SK-N-DZ (cell line): ENCODE data around the gene SEC16A.

Source experiments
- DNase-seq: peaks from one replicate; pipeline ENCODE4 v3.0.0-alpha.2; 2015; ENCODE audit warnings: low spot score

Gene SEC16A

DNA sequence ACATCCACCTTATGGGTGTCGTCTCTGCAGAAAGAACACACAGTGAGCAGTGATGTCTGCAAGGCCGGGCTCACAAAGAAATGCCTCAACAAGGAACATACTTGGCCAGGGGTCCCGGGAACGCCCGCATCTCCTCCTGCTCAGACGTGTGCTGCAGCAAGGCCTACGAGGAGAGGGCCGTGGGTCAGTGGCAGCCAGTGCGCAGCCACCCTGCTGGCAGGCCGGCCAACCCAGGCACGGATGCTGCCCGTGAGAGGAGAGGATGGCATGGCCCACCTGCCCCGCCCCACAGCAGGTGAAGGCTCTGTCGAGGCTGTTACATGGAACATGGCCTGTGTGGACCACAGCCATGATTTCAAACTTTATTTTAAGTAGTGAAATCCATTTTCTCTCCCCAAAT lies 19.3 kb downstream of the SEC16A start:
- no peak for DNase-seq

- DNase-seq: no peak
Measured at GRCh38 chr9:136462664-136463063, 20.2 kb downstream of the SEC16A start.

GRCh38 chr9:136460772-136461325 lies 22.0 kb downstream of the SEC16A start:
- DNase-seq: no peak

- DNase-seq: no peak
Measured at GRCh38 chr9:136459425-136459824, 23.4 kb downstream of the SEC16A start.

- no peak for DNase-seq
Measured at GRCh38 chr9:136457326-136457725, 25.5 kb downstream of the SEC16A start.

DNA sequence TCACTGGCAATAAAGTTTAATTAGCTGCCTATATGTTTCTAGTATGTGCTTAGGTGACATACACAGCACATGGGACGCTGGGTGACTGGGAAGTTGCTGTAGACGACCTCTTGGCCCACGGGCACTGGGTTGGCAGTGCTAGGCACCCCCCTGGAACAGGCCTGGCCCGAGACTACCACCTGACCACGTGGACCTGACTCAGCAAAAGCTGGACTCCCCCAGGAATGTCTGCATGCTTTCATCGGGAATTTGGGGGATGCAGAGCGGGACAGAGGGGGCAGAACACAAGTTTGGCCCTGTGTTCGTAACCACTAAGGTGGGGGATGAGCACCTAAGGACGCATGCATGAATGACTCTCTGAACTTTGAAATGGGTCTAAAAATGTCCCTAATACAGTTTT lies 26.6 kb downstream of the SEC16A start:
- DNase-seq: no peak

DNA sequence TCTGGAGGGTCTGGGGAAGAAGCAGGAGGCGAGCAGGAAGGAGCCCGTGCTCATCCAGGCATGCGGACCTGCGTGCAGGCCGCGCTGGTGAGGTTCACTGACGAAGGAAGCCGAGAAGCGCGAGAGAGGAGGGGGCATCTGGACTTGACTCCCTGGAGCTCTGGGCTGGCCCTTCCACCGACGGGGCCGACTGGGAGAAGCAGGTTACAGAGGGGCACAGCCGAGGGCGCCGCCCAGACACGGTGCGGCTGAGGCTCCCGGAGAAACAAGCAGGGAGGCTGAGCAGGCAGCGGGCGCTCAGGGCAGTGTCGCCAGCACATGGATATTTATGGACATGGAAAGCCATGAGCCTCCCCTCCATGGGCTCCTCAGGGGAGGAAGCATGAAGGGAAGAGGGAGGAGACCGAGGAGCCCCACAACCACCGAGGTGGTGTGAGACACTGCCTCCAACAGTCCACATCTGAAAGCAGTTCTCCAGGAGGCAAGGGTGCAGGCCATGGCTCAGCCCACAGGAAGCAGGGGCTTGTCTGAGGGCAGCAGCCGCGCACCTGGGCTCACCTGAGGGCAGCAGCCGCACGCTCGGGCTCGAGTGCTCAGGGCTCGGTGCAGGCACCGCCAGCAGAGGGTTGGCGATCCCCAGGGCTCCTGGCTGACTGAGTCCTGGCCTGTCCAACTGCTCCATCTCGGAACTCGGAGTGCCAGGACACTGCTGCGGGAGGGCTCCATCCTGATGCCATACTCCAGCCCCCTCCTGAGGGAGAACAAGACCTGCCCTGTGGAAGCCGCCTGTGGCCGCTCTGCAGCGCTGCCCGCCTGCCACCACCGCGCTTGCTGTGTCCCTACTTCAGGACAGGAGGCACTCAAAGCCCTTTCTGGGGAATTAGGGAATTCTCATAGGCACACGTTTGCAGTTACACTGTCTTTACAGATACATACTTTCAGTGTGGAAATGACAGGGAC lies 27.5 kb downstream of the SEC16A start:
- DNase-seq: no peak

- DNase-seq: no peak
Measured at GRCh38 chr9:136454026-136454796, 28.6 kb downstream of the SEC16A start.

DNA sequence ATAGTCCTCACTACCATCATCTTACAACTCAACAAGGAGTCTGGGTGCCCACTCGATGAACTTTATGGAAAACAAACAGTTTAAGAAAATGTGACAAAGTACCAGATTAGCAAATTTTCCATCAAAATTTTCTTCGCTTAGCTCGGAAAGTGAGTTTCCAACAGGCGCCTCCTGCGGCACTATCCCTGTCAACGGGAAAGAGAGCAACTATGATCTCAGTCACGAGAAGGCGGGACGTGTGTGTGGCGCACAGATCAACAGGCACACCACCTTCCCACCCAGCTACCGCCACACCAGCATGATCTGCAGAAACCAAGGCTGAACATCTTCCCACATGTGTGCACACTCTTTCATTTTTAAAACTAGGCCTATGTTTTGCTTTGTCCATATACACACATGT lies 29.5 kb downstream of the SEC16A start:
- no peak for DNase-seq

DNA sequence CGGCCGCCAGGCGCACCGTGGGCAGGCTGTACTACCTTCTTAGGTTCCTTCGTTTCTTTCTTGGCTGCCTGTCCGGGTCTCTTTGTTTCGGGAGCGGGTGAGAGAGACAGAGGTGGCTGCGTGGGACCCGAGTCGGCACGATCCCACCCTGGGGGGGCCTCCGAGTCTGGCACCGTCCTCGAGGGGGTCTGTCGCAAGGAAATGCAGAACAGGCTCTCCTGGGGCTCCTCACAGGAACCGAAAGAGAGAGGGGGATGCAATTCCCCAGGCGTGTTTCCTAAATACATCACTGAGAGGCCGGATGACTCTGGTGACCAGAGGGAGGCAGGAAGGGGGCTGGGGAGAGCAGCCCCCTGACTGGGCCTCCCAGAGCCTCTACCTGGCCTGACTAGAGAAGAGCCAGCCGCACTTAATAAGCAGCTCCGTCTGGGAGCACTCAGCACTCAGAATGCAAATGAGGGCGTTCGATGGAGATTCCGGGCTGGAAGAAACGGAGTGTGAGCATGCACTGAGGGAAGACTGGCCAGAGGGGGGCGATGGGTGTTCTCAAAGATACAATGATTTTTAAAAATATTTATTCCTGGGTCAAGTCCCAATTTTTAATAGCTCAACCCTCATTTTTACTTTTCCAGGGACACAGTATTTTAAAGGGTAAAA lies 31.5 kb downstream of the SEC16A start:
- peak; percentile 64 for DNase-seq

- DNase-seq: no peak
Measured at GRCh38 chr9:136448655-136449054, 34.2 kb downstream of the SEC16A start.

DNA sequence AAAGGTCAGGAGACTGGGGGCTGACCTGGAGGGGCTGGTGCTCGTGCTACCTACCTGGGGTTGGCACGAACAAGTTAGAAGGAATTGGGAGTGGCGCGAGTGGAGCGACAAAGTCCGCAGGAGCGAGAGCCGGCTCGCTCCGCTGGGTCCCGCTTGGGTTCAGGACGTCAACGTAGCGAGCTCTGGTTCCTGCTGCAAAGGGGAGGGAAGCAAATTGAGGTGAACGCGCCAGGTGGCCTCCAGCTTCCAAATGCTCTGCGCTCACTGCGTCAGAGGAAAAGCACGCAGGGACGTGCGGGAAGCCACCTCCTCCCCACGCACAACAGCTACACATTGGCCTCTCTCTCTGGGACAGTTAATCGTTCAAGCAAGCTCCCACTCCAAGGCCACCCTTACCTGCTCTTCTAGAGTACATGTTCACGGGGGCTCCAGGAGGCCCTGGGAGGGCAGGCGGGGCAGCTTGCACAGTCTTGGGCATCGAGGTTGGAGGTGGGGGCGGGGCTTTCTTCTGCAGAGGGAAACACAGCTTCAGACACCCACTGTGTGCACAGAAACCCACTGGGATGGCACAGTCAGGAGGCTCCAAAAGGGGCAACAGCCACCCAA lies 35.6 kb downstream of the SEC16A start:
- DNase-seq: no peak

DNA sequence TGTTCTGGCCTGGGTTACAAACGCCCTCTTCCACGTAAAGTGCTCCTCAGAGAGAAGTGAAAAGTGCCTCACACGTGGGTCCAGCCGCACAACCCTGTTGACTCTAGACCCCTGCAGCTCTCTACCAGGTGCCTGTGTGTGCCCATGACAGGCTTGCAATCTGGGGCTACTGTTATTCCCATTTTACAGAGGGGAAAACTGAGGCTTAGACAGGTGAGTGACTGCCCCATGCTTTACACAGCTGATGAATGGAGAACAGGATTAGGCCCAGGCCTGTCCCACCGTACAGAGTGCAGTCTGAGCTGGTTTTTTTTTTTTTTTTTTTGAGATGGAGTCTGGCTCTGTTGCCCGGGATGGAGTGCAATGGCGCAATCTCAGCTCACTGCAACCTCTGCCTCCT lies 37.0 kb downstream of the SEC16A start:
- no peak for DNase-seq

- no peak for DNase-seq
Measured at GRCh38 chr9:136444102-136444501, 38.7 kb downstream of the SEC16A start.

- no peak for DNase-seq
Measured at GRCh38 chr9:136443687-136444086, 39.2 kb downstream of the SEC16A start.

DNA sequence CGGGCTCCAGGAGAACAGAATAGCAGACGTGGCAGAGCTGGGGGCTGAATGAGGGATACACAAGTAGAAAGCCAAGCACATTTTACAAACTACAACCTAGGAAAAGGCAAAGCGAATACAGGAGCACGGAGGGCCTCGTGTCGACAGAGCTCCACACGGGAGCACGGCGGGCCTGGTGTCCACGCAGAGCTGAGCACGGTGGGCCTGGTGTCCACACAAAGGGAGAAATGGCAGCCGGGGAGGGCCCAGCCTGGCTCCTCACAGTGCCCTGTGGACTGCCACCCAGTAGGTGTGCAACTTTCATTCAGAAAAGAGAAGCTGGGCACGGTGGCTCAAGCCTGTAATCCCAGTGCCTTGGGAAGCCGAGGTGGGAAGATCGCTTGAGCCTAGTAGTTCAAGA lies 39.8 kb downstream of the SEC16A start:
- no peak for DNase-seq

GRCh38 chr9:136442265-136442664 lies 40.6 kb downstream of the SEC16A start:
- DNase-seq: no peak

GRCh38 chr9:136441681-136442245 lies 41.1 kb downstream of the SEC16A start:
- DNase-seq: no peak

GRCh38 chr9:136441191-136441680 lies 41.6 kb downstream of the SEC16A start:
- DNase-seq: no peak

DNA sequence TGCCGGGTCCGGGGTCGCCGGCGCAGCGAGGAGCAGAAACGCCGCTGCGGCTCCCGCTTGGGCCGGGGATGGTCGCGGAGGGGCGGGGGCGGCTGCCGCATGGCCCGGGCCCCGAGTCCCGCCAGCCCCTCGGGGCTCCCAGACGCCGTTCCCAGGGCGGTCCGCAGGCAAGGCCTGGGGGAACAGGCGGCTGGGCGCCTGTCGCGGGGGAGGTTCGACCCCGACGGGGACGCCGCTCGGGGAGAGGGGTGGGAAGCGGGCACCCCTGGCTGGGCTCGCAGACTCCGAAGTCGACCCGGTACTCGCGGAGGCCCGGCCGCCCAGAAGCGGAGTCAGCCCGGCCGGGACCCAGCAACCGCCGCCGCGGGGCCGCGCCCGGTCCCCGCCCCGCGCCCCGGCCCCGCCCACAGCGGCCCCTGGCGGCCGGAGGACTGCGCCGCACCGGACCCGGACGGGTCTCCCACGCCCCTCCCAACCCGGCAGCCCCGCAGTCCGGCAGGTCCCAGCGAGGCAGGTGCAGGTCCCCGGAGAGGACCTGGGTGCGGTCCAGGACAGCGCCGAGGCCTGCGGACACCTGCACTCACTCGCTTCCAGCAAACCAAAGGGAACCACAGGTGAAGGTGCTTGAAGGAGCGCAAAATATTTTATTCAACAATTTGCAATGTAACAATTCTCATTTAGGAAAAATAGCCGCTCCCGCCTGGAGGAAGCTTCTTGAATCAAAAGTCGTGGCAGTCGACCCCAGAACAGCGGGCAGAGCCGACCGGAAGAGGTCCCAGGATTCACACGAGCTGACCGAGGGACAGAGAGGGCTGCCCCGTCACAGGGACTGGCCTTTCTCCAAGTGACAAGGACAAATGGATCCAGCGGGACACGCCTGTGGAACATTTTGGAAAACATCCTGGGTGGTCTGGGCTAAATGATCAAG lies 43.1 kb downstream of the SEC16A start, which contains the start of gene INPP5E:
Gene INPP5E, minus strand, starts transcription at position 365 of the 928 bp plus-strand sequence. CDS start 426 bp downstream, outside the sequence.
- DNase-seq: peak; percentile 61
